HepG2 (cell line): ENCODE data around the gene HS6ST1. TPM values are rescaled to one million over a fixed set of nuclear protein-coding genes. Genes with fewer than 3 reads are reported as not detected.

ENCODE experiments used
- ATAC-seq: fragments of 200-7000 bp; cut with Tn5 transposase; 3 replicates; pipeline ENCODE4 v1.9.1; 2020; ENCODE audit warnings: mild to moderate bottlenecking, moderate library complexity
- BruUV-seq: library from RNA; stranded (reverse); fragments of 400-500 nt; replicated peaks from 2 replicates; lab custom pipeline; 2021; lab: Mats Ljungman, UMichigan
- CTCF ChIA-PET: fragments of 300-600 bp; formaldehyde crosslinking; extraction: SDS; loops from one replicate; lab custom pipeline; 2021; ENCODE audit warnings: low total read pairs, inconsistent platforms, low intra/inter-chr PET ratio; lab: Yijun Ruan, JAX
- POLR2A ChIA-PET: fragments of 350-600 bp; sonication (Branson Sonifier 250); formaldehyde crosslinking; loops from one replicate; lab custom pipeline; 2020; ENCODE audit warnings: antibody characterized with exemption, inconsistent platforms; lab: Yijun Ruan, JAX
- DNase-seq: peaks from one replicate; pipeline ENCODE4 v3.0.0-alpha.2; 2015; ENCODE audit warnings: low spot score
- FAIRE-seq: peaks from 3 replicates; lab custom pipeline; 2011; peaks lifted over from hg19 to GRCh38; lab: Jason Lieb, UNC
- H2AFZ ChIP-seq: one replicate; pipeline ENCODE4 v1.6.1; 2011; ENCODE audit warnings: low read length, inconsistent platforms
- H3K27ac ChIP-seq: fragments of 300-600 bp; 3 replicates; pipeline ENCODE4 v1.8.0; 2011; ENCODE audit warnings: mixed run types, mild to moderate bottlenecking, mixed read lengths, low read length, inconsistent platforms; ENCODE audit not compliant: insufficient read depth; ENCODE audit errors: extremely low read length
- H3K27me3 ChIP-seq, 2 experiments: fragments of 200-600 bp in 1 of 2; 2 replicates in 1 of 2; 3 replicates in 1 of 2; pipeline versions ENCODE4 v1.6.0 to v1.8.0; 2011; ENCODE audit warnings: low read length in 2 of 2, mild to moderate bottlenecking in 2 of 2, moderate library complexity in 2 of 2, inconsistent platforms in 1 of 2; ENCODE audit not compliant: insufficient read depth in 2 of 2, control insufficient read depth in 1 of 2
- H3K36me3 ChIP-seq, 2 experiments: fragments of 200-600 bp in 1 of 2; replicated peaks in 1 of 2; 2 replicates in 1 of 2; 3 replicates in 1 of 2; pipeline versions ENCODE4 v1.5.1 to v1.8.0; 2011; ENCODE audit warnings: low read length in 2 of 2, inconsistent platforms in 1 of 2; ENCODE audit not compliant: insufficient read depth in 2 of 2, control insufficient read depth in 1 of 2
- H3K4me1 ChIP-seq: 2 replicates; pipeline ENCODE4 v1.5.1; 2012; ENCODE audit warnings: low read length, inconsistent platforms; ENCODE audit not compliant: insufficient read depth
- H3K4me2 ChIP-seq: 2 replicates; pipeline ENCODE4 v1.6.0; 2011; ENCODE audit warnings: low read depth, low read length, inconsistent platforms
- H3K4me3 ChIP-seq, 3 experiments: fragments of 200-600 bp in 1 of 3; sonication (generic), shearing (Covaris generic) in 1 of 3; replicated peaks in 1 of 3; 2 replicates each; pipeline ENCODE4 v1.5.1; 2011 to 2016; ENCODE audit warnings: low read length in 3 of 3, inconsistent platforms in 2 of 3, low read depth in 2 of 3, mild to moderate bottlenecking in 2 of 3, control low read depth in 1 of 3, mixed read lengths in 1 of 3; ENCODE audit not compliant: insufficient read depth in 1 of 3
- H3K79me2 ChIP-seq: one replicate; pipeline ENCODE4 v1.6.1; 2011; ENCODE audit warnings: low read length, inconsistent platforms; ENCODE audit not compliant: insufficient read depth
- H3K9ac ChIP-seq: 2 replicates; pipeline ENCODE4 v1.6.0; 2011; ENCODE audit warnings: mild to moderate bottlenecking, low read depth, low read length, inconsistent platforms; ENCODE audit not compliant: insufficient read depth
- H3K9me3 ChIP-seq: 2 replicates; pipeline ENCODE4 v1.5.1; 2012; ENCODE audit warnings: mild to moderate bottlenecking, low read length
- H4K20me1 ChIP-seq: 2 replicates; pipeline ENCODE4 v1.6.0; 2011; ENCODE audit warnings: inconsistent platforms, mild to moderate bottlenecking, low read length, moderate library complexity; ENCODE audit not compliant: insufficient read depth
- BHLHE40 ChIP-seq: IDR thresholded peaks from 2 replicates; pipeline ENCODE4 v1.6.1; 2011; ENCODE audit warnings: low read length, improper control_type of control experiment
- CEBPB ChIP-seq: IDR thresholded peaks from 2 replicates; pipeline ENCODE4 v1.6.1; 2011; ENCODE audit warnings: low read depth, low read length, improper control_type of control experiment, borderline replicate concordance
- ESRRA ChIP-seq: sonication (generic); formaldehyde crosslinking; IDR thresholded peaks from 2 replicates; pipeline ENCODE4 v1.5.1; 2020; ENCODE audit warnings: mild to moderate bottlenecking, low read depth, missing genetic modification reagents
- GATAD1 ChIP-seq: IDR thresholded peaks from 2 replicates; pipeline ENCODE4 v1.6.1; 2016; ENCODE audit warnings: missing genetic modification reagents, missing compliant biosample characterization
- HNRNPUL1 ChIP-seq: fragments of 200-400 bp; formaldehyde crosslinking; IDR thresholded peaks from 2 replicates; pipeline ENCODE4 v1.6.1; 2017; ENCODE audit warnings: low read depth, mild to moderate bottlenecking, low read length, moderate library complexity
- PHF20 ChIP-seq: sonication (generic); formaldehyde crosslinking; IDR thresholded peaks from 2 replicates; pipeline ENCODE4 v1.5.0; 2020; ENCODE audit warnings: mild to moderate bottlenecking, missing genetic modification reagents
- POLR2AphosphoS2 ChIP-seq: IDR thresholded peaks from 2 replicates; pipeline ENCODE4 v1.6.1; 2011; ENCODE audit warnings: low read depth, low read length, improper control_type of control experiment
- SMAD1 ChIP-seq: sonication (generic); formaldehyde crosslinking; IDR thresholded peaks from 2 replicates; pipeline ENCODE4 v1.4.0; 2020; ENCODE audit warnings: missing genetic modification reagents, low read depth, mild to moderate bottlenecking, borderline replicate concordance
- TBX3 ChIP-seq: fragments of 450-650 bp; IDR thresholded peaks from 2 replicates; pipeline ENCODE4 v1.6.1; 2017; ENCODE audit warnings: antibody characterized with exemption, mild to moderate bottlenecking, inconsistent platforms, borderline replicate concordance
- THRA ChIP-seq: sonication (generic); formaldehyde crosslinking; IDR thresholded peaks from 2 replicates; pipeline ENCODE4 v1.4.0; 2020; ENCODE audit warnings: missing genetic modification reagents, borderline replicate concordance
- ZBTB38 ChIP-seq: sonication (generic); formaldehyde crosslinking; IDR thresholded peaks from 2 replicates; pipeline ENCODE4 v1.5.1; 2020; ENCODE audit warnings: mild to moderate bottlenecking, missing genetic modification reagents
- ZIK1 ChIP-seq: sonication (generic); formaldehyde crosslinking; IDR thresholded peaks from 2 replicates; pipeline ENCODE4 v1.5.0; 2020; ENCODE audit warnings: mild to moderate bottlenecking, low read depth, missing genetic modification reagents, borderline replicate concordance
- ZNF564 ChIP-seq: sonication (generic); formaldehyde crosslinking; IDR thresholded peaks from 2 replicates; pipeline ENCODE4 v1.8.1; 2023; ENCODE audit warnings: mild to moderate bottlenecking, missing genetic modification reagents
- ZNF83 ChIP-seq: sonication (generic); formaldehyde crosslinking; IDR thresholded peaks from 2 replicates; pipeline ENCODE4 v1.4.0; 2020; ENCODE audit warnings: missing genetic modification reagents, mild to moderate bottlenecking, borderline replicate concordance
- in situ Hi-C: cut with HindIII; loops from 2 replicates; pipeline ENCODE4 v1.10.0; 2017; ENCODE audit warnings: low pct_unique_long_range_greater_than_20kb; ENCODE audit not compliant: extremely low pct_ligation_motif_present
- intact Hi-C: fragments of 100-400 bp; cut with micrococcal nuclease; formaldehyde crosslinking; loops from one replicate; pipeline ENCODE4 v1.10.0; 2022; ENCODE audit not compliant: unreplicated experiment
- polyA plus RNA-seq, 8 experiments: library from polyadenylated mRNA; depleted of rRNA in 3 of 8; stranded (reverse) in 7 of 8; unstranded in 1 of 8; fragments of >200 nt; fragmentation: Illumina TruSeq in 4 of 8; extraction: Trizol in 4 of 8; gene quantifications; 2 replicates each; pipeline versions ENCODE4 v1.2.1 to v1.2.3, GENCODE V29; 2011 to 2016; ENCODE audit warnings: low read depth in 4 of 8, missing spikeins in 1 of 8, mixed read lengths in 1 of 8; ENCODE audit not compliant: insufficient read depth in 1 of 8
- total RNA-seq, 5 experiments: library from RNA; depleted of rRNA; stranded (reverse); fragments of >200 nt; fragmentation: Illumina TruSeq; extraction: Trizol; gene quantifications; 2 replicates each; pipeline ENCODE4 v1.2.3, GENCODE V29; 2016; ENCODE audit warnings: low read depth in 1 of 5
- TF ChIP-seq, protein P1 (sequence below): sonication (generic); formaldehyde crosslinking; IDR thresholded peaks from 2 replicates; pipeline ENCODE4 v1.9.0; 2021; ENCODE audit warnings: missing genetic modification reagents, mild to moderate bottlenecking, borderline replicate concordance
- TF ChIP-seq, protein P2 (sequence below): sonication (generic); formaldehyde crosslinking; conservative IDR thresholded peaks from 2 replicates; pipeline ENCODE4 v1.8.0; 2022; ENCODE audit warnings: mild to moderate bottlenecking, moderate library complexity, missing genetic modification reagents

HS6ST1 gene
- total and polyA plus RNA-seq, 2 of the 13 experiments (the other 11 are each of a cell fraction or from before 2014, with no cell fraction given) = 34.5 to 84.6 TPM

DNA sequence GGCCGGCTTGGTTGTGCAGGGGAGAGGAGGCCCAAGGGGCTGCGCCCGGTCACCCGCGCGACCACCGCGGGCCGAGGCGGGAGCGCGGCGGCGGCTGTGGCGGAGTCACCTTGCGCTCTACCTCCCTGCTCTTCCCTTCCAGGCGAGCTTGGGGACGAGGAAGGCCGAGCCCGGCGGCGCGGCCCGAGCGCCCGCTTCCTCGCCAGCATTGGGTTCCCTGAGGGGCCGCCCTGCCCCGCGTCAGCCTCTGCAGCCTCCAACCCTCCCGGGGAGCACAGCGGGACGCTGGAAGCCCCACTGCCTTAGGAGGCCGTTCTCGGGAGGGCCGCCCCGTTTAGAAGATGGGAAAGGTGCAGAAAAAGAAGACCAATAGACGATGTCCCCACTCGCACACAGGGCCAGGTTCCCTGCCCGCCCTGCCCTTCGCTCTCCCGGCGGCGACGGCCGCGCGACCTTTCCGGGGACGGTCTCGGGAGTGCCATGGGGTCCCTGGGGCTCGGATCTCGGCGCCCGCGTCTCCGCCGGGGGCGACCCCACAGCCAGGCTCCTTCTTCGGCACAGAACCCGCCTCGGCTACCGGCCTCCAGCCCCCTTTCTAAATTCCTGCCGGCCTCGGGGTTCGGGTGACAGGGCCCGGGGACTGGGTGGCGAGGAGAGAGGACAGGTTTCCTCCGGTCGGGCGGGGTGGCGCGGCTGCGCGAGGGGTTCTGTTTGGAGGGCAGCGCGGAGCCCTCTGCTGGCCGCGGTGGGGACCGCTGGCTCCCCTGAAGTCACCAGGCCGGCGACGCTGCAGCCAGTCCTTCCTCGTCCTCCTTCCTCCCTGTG lies 85.5 kb downstream of the HS6ST1 start (continued):
- TF ChIP-seq ZIK1 (CRISPR knock-in tag) = peak; percentile 71
- TF ChIP-seq, protein P1, sequence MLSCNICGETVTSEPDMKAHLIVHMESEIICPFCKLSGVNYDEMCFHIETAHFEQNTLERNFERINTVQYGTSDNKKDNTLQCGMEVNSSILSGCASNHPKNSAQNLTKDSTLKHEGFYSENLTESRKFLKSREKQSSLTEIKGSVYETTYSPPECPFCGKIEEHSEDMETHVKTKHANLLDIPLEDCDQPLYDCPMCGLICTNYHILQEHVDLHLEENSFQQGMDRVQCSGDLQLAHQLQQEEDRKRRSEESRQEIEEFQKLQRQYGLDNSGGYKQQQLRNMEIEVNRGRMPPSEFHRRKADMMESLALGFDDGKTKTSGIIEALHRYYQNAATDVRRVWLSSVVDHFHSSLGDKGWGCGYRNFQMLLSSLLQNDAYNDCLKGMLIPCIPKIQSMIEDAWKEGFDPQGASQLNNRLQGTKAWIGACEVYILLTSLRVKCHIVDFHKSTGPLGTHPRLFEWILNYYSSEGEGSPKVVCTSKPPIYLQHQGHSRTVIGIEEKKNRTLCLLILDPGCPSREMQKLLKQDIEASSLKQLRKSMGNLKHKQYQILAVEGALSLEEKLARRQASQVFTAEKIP = no peak
- TF ChIP-seq SMAD1 (CRISPR knock-in tag) = peak; percentile 27; the same call in 1 of the 2 replicates
- no peak for TF ChIP-seq POLR2AphosphoS2
- peak; percentile 64; the same call in 1 of the 2 replicates for TF ChIP-seq ZBTB38 (CRISPR knock-in tag)
- no peak for TF ChIP-seq GATAD1 (CRISPR knock-in tag)
- TF ChIP-seq, protein P2, sequence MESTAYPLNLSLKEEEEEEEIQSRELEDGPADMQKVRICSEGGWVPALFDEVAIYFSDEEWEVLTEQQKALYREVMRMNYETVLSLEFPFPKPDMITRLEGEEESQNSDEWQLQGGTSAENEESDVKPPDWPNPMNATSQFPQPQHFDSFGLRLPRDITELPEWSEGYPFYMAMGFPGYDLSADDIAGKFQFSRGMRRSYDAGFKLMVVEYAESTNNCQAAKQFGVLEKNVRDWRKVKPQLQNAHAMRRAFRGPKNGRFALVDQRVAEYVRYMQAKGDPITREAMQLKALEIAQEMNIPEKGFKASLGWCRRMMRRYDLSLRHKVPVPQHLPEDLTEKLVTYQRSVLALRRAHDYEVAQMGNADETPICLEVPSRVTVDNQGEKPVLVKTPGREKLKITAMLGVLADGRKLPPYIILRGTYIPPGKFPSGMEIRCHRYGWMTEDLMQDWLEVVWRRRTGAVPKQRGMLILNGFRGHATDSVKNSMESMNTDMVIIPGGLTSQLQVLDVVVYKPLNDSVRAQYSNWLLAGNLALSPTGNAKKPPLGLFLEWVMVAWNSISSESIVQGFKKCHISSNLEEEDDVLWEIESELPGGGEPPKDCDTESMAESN = peak; percentile 94
- no peak for TF ChIP-seq ZNF564
- peak; percentile 45; the same call in 1 of the 2 replicates for TF ChIP-seq PHF20 (CRISPR knock-in tag)

GRCh38 chr2:128228894-128229293 lies 89.8 kb downstream of the HS6ST1 start:
- FAIRE-seq (no peak), ATAC-seq (no peak), DNase-seq (peak; percentile 49)
- no peaks in the 10 kb centered on the region for H4K20me1 ChIP-seq
- H3K4me2 ChIP-seq = no peak overlapping the region
- no peak overlapping the region for H3K4me3 ChIP-seq
- H3K9me3 ChIP-seq = no peaks in the 10 kb centered on the region
- no peak overlapping the region for H2AFZ ChIP-seq
- ChIA-PET POLR2A (interaction anchor here (0.8 kb wide), 1 partner anchor 33 kb away, joined by 3 read pairs; no protein-coding TSS in a partner anchor), CTCF (no interaction called here)
- H3K9ac ChIP-seq = no peak overlapping the region
- no peaks in the 10 kb centered on the region for H3K27me3 ChIP-seq
- H3K4me1 ChIP-seq = peaks cover 20% of the 10 kb centered on the region
- in situ Hi-C loops (no loop called here), intact Hi-C loops (no loop called here)
- no peaks in the 10 kb centered on the region for H3K79me2 ChIP-seq
- no peak overlapping the region for H3K27ac ChIP-seq
- H3K36me3 ChIP-seq = no peaks in the 10 kb centered on the region
- no TSS peak for BruUV-seq
- TF ChIP-seq ZNF83 (CRISPR knock-in tag) = no peak
- TF ChIP-seq BHLHE40 = 0 out of 2 replicates have a peak, but pooled peaks have one; percentile 38
- no peak for TF ChIP-seq ESRRA (CRISPR knock-in tag)
- no peak for TF ChIP-seq HNRNPUL1
- peak; percentile 70; the same call in 1 of the 2 replicates for TF ChIP-seq TBX3
- peak; percentile 18; the same call in 1 of the 2 replicates for TF ChIP-seq CEBPB
- no peak for TF ChIP-seq THRA (CRISPR knock-in tag)
